ENCODE measurements around the gene ITGAD.

DNA sequence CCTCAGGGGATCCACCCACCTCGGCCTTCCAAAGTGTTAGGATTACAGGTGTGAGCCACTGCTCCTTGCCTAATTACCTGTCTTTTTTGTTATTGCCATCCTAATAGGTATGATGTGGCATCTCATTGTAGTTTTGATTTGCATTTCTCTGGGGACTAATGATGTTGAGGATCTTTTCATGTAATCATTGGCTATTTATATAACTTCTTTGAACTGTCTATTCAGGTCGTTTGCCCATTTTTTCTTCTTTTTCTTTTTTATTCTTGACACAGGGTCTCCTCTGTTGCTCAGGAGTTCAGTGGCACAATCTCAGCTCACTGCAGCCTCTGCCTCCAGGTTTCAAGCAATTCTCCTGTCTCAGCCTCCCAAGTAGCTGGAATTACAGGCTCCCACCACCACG, 77.5 kb downstream of the ITGAD start:
- TF ChIP-seq EGR1 (IDR thresholded peaks at IDR 0.05) (no peak), TAF1 (IDR thresholded peaks at IDR 0.05; ENCODE audit: low read depth) (no peak), FOXM1 (IDR thresholded peaks at IDR 0.05; ENCODE audit: borderline replicate concordance, low read depth) (no peak), YY1 (IDR thresholded peaks at IDR 0.05; ENCODE audit: low read depth) (no peak), CEBPB (IDR thresholded peaks at IDR 0.05) (no peak), TEAD4 (IDR thresholded peaks at IDR 0.05) (no peak), TCF12 (IDR thresholded peaks at IDR 0.05; ENCODE audit: low read depth) (no peak)
- TF ChIP-seq, protein P1, sequence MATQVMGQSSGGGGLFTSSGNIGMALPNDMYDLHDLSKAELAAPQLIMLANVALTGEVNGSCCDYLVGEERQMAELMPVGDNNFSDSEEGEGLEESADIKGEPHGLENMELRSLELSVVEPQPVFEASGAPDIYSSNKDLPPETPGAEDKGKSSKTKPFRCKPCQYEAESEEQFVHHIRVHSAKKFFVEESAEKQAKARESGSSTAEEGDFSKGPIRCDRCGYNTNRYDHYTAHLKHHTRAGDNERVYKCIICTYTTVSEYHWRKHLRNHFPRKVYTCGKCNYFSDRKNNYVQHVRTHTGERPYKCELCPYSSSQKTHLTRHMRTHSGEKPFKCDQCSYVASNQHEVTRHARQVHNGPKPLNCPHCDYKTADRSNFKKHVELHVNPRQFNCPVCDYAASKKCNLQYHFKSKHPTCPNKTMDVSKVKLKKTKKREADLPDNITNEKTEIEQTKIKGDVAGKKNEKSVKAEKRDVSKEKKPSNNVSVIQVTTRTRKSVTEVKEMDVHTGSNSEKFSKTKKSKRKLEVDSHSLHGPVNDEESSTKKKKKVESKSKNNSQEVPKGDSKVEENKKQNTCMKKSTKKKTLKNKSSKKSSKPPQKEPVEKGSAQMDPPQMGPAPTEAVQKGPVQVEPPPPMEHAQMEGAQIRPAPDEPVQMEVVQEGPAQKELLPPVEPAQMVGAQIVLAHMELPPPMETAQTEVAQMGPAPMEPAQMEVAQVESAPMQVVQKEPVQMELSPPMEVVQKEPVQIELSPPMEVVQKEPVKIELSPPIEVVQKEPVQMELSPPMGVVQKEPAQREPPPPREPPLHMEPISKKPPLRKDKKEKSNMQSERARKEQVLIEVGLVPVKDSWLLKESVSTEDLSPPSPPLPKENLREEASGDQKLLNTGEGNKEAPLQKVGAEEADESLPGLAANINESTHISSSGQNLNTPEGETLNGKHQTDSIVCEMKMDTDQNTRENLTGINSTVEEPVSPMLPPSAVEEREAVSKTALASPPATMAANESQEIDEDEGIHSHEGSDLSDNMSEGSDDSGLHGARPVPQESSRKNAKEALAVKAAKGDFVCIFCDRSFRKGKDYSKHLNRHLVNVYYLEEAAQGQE (IDR thresholded peaks at IDR 0.05; ENCODE audit: low read depth): no peak
- TF ChIP-seq, protein P2, sequence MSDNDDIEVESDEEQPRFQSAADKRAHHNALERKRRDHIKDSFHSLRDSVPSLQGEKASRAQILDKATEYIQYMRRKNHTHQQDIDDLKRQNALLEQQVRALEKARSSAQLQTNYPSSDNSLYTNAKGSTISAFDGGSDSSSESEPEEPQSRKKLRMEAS (IDR thresholded peaks at IDR 0.05): no peak

Data from Ishikawa (cell line).